ENCODE data around the gene EIF5AL1.
"Not testable (repeated sequence)": the region's sequence is repeated elsewhere in the genome, so short reads cannot be mapped to it uniquely, and the experiment has no call there.

Gene EIF5AL1

DNA sequence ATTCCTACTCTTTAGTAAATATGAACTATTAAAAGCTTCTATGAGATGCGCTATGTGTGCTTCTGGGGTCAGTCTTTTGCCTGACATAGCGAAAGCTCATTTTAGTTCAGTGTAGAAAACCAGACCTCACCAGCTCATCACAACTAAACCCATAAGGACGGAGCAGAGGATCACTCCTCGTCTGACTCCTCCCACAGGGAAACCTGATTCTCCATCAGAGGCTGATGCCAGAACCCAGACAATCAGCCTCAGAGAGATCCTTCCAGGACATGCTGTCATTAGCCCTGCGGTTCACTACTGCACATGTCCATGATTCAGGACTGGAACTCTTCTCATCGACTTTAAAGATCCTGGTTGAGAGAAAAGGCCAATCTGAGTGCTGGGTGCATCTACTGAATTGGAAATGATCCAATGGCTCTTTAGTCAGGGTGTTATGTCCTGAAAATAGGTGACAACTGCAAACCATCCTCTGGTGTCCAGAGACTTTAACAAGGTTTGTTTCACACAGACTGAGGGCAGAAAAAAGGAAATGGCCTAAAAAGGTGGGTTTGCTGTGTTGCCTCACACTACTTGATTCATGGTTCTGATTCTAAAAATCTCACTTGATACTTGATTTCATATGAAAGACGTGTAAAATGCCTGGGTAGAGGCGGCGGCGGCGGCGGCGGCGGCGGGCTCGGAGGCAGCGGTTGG is at the start of gene EIF5AL1:
Gene EIF5AL1 (plus strand): TSS at position 643 of the 693 bp plus-strand sequence. CDS start 117 bp downstream, outside the sequence.
- not testable (repeated sequence) for DNase-seq

DNA sequence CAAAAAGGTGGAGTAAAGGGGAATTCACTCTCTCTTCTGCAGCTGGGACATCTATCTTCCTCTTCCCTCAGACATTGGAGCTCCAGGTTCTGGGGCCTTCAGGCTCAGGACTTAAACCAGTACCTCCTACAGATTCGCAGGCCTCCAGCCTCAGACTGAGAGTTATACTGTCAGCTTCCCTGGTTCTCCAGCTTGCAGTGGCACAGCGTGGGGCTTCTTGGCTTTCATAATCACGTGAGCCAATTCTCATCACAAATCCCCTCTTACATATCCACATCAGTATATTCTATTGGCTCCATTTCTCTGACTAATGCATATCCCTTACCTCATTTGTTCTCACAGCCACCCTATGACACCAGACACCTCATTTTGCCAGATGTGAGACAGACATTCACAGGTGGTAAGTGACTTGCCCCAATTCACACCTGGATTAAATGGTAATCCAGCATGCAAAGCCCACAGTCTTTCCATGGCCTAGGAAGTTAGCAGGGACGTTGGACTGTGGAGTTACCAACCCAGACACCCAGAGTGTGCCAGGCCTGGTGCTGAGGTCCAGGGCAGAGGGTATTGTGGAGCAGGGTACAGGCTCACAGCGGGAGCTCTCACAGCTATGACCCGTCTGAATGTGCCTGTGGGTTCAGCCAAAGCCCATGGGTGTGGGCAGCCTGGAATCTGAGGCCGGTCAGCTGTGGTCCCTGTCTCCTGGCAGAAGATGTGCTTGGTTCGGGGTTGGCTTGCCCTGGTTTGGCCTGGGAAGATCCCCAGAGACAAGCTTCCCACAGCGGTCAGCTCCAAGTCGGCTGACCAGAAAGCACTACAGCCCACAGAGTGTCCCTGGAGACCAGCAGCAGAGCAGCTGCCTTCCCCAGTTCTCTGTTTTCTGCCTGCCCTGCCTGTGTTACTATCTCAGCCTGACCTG is 48.5 kb upstream of the EIF5AL1 start:
- DNase-seq, result no peak

DNA sequence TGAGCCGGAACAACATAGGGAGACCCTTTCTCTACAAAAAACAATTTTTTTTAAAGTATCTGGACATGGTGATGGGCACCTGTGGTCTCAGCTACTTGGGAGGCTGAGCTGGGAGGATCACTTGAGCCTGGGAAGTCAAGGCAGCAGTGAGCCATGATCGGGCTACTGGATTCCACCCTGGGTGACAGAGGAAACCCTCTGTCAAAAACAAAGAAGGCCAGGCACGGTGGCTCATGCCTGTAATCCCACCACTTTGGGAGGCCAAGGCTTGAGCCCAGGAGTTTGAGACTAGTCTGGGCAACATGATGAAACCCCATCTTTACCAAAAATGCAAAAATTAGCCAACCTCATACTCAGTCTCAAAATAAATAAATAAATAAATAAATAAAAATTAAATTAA is 47.0 kb upstream of the EIF5AL1 start:
- DNase-seq, result no peak

DNA sequence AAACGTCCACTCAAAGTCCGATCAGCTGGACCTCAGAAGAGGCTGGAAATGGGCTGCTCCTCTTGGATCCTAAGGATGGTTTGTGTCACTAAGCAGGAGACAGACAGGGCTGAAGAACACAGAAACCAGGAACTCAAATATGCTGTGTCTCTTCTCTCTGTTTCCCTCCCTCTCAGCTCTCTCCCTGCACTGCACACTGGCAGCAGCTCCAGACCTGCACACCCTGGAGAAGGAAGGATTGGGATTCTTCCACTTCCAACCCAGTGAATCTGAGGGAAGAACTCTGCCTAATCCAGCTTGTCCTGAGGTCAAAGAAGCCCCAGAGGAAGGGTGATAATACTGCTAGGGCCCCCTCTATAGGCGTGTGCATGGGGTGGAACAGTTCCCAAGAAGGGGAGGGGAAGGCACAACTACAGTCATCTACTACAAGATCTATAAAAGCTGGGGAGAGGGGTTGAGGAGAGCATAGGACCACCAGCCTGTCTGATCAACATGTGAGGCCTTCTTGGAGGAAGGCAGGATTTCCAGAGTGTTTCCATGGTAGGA is 44.2 kb upstream of the EIF5AL1 start:
- DNase-seq, result no peak

DNA sequence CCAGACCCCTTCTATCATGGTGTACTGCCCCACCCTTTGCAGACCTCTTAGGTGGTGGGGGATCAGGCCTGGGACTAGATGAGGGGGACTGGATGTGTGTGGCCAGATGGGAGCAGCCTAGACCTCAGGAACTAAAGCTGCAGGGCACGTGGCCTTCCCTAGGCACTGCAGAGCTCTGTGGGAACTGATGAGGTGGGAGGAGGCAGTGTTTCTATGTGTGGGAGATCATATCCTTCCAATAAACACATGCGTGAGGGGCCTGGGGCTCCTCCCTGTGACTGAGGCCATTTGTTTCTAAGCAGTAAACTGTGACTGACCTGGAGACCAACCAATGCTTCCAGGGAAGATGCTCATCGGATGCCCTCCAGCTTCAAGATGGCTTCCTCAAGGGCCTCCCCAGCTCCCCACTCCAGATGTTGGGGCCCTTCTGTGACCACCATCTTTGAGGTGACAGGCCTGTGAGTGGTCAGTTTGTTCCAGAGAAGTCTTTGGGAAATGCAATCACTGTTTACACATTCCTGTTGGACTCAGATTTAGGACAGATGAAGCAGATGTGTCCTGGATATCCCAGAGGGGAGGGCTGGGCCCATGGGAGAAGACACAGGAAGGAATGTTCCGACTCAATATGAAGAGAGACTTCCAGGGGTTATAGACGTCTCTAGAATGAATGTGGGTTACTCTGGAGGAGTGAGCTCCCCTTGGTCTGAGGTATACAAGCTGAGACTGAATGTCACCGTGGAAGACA is 43.3 kb upstream of the EIF5AL1 start:
- DNase-seq, result no peak

DNA sequence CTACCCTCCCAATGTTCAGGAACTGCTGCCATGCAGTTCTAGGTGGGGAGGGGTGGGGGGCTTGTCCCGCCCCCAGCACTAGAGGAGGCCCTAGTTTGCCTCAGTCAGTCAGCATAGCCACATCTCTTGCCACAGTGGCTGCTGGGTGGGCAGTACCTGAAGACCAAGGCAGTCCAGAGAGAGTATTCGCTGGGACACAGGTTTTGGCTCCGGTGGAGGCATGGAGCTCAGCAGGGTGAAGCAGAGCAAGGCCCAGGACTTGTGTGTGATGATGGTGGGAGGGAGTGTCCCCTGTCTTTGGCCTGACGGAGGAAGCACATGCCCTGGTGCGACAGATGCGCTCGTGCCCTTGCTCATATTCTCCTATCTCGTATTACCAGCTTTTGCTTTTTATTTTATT is 42.2 kb upstream of the EIF5AL1 start:
- no peak for DNase-seq

DNA sequence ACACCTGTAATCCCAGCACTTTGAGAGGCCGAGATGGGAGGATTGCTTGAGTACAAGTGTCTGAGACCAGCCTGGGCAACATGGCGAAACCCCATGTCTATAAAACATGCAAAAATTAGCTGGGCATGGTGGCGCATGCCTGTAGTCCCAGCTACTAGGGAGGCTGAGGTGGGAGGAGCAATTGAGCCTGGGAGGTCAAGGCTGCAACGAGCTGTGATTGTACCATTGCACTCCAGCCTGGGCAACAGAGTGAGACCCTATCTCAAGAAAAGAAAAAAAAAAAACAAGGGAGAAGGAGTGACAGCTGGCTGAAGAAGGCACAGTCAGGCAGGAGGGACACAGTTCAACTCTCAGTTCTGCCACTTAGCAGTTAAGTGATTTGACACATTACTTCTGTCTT is 40.6 kb upstream of the EIF5AL1 start:
- DNase-seq, result no peak

DNA sequence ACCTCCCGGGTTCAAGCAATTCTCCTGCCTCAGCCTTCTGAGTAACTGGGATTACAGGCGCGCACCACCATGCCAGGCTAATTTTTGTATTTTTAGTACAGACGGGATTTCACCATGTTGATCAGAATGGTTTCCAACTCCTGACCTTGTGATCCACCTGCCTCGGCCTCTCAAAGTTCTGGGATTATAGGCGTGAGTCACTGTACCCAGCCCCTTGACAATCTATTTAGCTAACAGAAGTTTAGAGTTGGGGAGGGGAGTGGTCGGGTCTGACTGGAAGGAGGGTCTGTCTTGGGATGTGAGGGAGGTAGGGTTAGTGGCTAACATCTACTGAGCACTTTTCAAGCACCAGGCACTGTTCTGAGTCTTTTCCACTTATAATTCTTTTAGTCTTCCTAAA is 39.9 kb upstream of the EIF5AL1 start:
- DNase-seq, result no peak

DNA sequence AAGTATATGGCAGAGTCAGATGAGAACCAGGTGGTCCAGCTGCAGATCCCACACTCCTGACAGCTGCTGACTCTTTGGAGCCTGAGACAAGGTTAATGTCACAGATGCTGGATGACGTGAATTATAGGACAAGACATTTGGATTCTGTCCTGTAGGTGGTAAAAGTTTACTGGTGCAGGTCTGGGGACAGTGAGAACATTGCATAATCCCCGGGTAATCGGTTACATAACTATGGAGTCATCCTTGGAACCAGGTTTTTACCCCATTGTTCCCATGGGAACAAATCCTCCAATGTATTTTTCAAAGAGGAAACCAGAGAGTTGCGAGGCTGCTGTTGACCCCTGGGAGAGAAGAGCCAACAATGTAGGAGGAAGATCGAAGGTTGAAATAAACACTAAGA is 39.4 kb upstream of the EIF5AL1 start:
- no peak for DNase-seq

DNA sequence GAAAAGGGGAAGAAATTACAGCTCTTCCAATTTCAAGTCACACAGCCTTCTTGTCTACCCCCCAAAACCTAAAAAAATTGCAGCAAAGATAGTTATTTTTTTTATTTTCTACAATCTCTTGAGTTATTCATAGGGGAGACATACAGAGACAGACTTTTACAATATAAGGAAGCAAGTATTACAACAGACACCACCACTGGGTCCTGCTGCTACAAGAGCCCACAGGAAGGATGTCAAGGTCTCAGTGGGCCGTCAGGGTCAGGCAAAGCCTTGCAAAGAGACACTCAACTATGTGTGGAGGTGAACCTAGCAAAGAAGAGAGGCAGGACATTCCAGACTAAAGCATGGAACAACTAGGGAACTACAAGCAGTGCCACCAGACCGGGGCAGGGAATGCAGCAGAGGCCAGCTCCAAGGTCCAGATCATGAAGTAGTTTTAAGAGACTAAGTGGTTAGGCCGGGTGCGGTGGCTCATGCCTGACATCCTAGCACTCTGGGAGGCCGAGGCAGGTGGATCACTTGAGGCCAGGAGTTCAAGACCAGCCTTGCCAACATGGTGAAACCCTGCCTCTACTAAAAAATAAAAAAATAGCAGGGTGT is 38.7 kb upstream of the EIF5AL1 start:
- DNase-seq, result no peak

DNA sequence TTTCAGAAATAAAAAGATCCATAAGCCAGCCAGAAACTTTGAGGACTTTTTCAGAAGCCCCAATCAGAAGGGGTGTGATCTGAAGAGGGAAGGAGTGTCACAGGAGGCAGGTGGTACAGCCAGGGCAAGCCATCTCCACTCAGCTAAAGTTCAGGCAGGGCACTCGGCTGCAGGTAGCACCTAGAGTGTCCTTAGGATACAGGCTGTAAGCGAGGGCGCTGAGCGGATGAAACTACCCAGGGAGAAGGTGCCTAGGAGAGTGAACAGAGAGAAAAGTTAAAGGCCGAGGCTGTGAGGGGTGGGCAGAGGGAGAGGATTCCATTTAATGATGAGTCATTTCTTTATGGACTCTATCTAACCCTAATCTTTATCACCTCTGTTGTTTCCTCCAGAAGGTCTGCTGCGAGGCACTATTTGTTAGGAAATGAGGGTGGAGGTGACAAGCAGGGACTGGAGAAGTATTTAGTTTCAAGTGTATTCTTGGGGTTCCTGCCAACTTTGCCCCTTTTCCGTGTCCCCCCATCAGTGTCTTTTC is 37.1 kb upstream of the EIF5AL1 start:
- no peak for DNase-seq

DNA sequence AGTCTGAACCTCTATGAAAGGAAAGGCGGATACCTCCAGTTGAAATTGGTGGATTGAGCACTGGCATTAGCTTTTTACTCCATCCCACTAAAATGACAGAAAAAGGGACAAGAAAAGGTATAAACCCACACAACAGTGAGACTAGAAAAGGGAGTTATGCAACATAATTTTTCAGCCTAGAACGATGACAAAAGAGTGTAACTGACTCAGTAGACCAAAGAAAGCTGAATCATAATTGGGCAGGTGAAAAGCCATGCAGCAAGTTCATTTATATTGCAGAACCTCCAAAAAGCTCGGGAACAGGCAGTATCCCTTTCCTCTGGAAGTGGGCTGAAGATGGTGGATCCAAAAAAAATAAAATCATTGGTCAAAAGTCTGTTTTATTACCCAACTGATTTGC is 36.5 kb upstream of the EIF5AL1 start:
- no peak for DNase-seq

DNA sequence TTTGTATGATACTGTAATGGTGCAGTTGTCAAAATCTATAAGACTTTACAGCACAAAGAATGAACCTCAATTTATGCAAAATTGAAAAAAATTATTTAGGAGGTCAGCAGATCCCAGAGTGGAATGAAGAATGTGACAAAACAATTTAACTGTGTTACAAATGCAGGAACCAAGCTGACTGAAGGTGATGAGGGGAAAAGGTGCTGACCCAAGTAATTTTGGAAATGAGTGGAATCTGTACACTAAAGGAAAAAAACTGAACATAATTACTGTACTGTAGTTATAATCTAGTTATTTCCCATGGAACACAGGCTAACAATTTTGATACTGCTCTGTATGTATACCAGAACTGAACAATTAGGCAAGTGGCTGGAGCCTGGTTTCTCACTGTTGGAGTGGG is 35.7 kb upstream of the EIF5AL1 start:
- no peak for DNase-seq

DNA sequence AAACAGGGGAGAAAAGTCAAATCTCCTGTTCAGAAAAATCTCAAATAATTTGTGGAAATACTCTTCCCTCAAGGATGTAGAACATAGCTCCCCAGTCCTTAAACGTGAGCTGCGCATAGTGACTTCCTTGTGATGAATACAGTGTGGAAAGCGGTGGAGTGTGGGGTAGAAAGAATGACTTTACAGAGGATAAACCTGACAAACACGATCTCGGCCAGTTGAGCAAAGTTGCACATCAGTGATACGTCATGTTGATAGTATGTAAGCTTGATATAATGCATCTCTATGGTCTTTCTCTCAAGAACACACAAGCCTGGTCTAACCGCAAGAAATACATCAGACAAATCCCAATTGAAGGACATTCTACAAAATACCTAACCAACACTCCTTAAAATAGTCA is 34.9 kb upstream of the EIF5AL1 start:
- DNase-seq, result no peak

DNA sequence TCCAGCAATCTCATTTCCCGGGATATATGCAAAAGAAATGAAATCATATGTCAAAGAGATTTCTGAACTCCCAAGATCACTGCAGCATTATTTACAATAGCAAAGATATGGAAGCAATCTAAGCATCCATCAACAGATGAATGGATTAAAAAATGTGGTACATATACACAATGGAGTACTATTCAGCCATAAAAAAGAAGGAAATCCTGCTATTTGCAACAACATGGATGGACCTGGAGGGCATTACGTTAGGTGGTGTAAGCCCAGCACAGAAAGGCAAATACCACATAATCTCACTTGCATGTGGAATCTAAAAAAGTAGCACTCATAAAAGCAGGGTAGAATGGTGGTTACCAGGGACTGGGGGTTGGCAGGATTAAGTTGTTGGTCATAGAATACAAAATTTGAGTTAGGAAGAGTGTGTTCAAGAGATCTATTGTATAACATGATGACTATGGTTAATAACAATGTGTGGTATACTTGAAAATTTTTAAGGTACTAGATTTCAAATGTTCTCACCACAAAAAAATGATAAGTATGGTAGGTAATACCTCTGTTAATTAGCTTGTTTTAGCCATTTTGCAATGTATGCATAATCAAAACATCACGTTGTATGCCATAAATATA is 32.9 kb upstream of the EIF5AL1 start:
- DNase-seq, result no peak

DNA sequence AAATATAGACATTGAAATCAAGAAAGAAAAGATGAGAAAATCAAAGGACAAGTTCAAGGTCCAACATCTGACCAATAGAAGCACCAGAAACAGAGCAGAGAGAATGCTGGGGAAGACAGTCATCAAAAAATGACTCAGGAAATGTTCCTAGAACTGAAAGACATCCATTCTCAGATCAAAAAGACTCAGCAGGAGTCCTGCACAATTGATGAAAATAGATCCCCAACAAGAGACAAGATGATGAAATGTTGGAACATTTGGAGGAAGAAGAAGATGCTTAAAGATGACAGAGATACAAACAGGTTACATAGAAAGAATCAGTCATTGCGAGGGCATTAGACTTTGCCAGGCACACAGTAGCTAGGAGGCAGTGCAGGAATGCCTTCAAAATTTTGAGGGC is 30.0 kb upstream of the EIF5AL1 start:
- DNase-seq, result no peak

DNA sequence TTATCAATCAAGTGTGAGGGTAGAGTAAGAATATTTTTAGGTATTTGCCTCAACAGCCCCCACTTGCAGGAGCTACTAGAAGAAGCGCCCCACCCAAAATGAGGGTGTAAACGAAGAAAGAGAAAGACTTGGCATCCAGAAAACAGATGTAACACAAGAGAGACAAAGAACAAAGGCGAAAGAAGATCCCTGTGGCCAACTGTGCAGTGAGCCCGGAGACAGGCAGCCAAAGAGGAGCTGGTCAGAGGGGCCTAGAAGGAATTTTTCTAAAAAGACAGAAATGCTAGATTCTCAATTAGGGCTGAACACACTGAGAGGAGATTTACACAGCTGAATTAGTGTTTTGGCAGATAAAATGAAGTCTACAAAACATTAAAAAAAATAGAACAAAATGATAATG is 29.6 kb upstream of the EIF5AL1 start:
- no peak for DNase-seq

DNA sequence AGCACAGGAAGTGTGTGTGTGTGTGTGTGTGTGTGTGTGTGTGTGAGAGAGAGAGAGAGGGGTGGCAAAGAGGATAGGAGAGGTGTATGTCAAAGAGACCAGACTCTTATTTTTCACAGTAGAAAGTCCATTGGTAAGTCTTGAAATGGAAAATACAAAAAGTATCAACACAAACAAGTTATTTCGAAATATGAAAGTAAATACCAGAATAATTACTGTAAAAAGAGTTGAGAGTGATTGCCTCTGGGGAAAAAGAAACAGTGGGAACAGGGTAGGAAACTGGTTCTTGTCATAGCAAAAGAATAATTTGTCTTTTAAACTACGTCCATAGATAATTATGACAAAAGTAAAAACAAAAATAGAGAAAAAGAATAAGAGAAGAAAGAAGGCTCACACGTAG is 29.0 kb upstream of the EIF5AL1 start:
- DNase-seq, result no peak

DNA sequence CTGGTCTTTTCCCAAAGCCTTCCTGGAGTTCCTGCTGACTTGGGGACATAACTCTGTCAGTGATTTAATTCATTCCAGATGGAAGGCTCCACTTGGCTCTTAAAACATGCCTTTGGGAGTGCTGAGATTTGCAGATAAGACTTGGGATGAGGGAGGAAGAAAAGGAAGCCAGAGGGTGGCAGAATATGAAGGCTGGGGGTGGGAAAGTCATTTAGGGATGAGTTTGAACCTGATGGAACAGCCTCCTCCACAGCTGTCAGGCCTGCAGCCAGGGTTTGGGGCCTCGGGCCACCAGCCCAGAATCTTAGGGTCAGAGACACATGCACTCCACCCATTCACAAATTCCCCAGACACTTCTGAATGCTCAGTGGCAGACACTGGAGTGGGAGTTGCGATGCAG is 28.4 kb upstream of the EIF5AL1 start:
- DNase-seq, result no peak

DNA sequence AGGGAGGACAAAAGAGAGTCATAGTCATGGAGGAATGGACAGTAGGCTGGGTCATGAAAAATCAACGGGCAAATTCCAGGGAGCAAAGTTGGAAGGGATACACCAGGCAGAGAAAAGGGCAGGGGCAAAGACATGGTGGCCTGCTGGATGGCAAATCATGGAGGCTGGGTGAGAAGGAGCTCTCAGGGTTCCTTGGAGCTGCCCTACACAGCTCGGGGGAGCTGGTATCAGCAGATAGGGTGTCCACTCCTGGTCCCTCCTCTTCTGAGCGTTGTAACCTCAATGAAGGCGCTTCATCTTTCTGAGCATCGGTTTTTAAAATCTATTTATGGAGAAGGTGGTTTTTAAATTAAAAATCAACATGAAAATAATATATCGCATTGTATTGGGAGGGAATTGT is 27.9 kb upstream of the EIF5AL1 start:
- no peak for DNase-seq

DNA sequence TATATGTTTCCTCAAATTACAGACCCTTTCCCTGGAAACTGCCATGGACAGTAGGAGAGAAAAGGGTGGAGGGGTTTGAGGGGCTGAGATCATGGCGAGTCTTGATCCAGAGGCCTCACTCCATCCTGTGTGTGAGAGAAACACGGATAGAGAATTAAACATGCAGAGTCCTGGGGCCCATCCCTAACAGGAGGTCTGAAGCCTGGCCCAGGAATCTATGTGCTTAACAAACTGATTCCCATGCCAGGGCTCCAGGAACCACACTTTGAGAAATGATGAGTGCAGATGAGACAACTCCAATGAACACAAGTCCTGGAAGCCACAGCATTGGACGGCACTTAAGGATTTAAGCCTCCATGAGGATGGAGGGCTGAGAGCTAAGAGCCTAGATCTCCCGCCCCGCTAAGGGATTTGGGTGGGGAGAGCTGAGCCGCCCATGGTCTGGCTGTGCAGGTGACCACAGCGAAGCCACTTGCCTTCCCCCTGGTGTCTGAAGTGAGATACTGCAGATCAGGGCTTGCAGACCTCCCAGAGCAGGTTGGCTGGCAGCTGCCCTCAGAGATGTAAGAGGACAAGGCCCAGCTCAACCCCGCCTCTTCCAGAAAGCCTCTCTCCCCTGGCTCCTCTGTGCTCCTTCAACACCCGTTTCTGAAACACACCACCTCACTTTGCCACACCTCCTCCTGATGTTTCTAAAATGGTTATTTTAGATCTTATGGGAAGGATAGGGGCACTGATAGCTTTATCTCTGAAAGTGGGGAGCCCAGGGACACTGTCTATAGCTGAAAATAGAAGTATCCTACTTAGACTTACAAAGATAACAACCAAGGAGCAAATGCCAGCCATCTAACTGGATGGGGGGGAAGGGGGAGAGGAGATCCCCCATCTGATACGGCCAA is 24.8 kb upstream of the EIF5AL1 start:
- DNase-seq, result peak; percentile 62
